ENCODE measurements around the gene SLC7A4.
A peak's percentile ranks its signal among the peaks of the same experiment; 100 is the strongest.
"Not testable (repeated sequence)": the region's sequence is repeated elsewhere in the genome, so short reads cannot be mapped to it uniquely, and the experiment has no call there.

The SLC7A4 gene

DNA sequence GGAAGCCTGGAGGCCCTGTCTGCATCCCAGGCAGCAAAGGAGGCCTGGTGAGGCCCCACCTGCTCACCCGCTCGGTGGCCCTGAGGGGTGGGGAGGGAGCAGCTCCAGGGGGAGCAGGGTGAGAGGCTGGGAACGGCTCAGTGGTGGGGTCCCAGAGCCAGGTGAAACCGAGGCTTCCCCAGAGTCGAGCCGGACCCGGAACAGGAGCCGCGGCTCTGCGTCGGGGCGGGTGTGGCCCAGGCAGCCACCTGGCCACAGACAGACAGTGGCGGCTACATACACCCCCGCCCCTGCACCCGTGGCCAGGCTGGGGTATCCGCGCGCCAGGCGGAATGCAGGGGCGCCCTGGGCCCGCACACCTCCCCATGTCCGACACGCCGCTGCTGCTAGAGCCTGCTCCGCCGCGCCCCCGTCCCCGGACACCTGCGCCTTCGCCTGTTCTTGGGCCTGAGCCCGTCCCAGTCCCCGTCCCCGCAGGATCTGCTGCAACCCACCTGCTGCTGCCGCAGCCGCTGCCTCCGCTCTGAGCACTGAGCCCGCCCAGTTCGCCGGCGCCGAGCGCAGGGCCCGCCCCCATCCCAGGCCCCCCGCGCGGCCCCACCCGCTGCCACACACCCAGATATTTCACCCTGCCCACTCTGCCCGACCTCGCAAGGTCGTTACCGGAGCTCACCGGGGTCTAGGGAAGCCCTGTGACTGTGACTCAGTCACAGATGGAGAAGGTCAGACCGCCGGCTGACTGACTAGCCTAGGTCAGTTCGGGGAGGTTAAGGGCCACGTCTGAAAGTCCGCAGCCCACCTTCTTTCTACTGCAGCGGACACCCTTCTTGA, at the start of gene SLC7A4:
Gene SLC7A4, minus strand, starts transcription at position 525 of the 831 bp plus-strand sequence. CDS start 749 bp downstream, outside the sequence.
- DNase-seq = peak; percentile 17

- DNase-seq = no peak
These were observed 48.2 kb upstream of the SLC7A4 start for GRCh38 chr22:21080435-21081137.

- DNase-seq = no peak
These were observed 47.1 kb upstream of the SLC7A4 start for GRCh38 chr22:21079493-21079892.

- no peak for DNase-seq
These were observed 46.6 kb upstream of the SLC7A4 start for GRCh38 chr22:21078916-21079315.

DNA sequence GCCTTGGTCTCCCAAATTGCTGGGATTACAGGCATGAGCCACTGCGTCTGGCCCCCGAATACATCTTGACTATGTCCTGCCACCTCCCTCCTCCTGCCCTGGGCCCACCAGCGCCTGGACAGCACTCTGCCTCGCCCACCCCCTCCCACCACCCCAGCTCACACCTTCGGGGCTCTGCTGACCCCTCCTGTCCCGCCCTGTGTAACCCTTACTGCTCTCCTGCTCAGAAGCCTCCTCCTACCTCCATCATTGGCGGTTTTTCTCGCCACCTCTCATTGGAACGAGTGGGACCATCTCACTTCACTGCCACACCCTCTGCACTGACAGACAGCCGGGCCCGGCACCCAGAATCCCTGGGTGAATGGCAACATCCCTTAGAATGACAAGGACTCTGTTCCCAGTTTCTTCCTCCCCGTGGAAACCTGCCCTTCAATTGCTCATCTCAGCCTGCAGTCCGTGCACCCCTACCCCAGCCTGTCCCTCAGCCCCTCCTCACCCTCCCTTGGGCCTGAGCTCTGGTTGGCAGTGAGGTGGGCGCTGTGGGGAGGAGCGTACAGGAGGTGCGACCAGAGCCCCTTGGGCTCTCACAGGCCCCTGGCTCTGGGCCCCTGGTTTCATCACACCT, 45.6 kb upstream of the SLC7A4 start:
- DNase-seq = no peak

GRCh38 chr22:21076912-21077625, 44.7 kb upstream of the SLC7A4 start:
- DNase-seq = no peak

DNA sequence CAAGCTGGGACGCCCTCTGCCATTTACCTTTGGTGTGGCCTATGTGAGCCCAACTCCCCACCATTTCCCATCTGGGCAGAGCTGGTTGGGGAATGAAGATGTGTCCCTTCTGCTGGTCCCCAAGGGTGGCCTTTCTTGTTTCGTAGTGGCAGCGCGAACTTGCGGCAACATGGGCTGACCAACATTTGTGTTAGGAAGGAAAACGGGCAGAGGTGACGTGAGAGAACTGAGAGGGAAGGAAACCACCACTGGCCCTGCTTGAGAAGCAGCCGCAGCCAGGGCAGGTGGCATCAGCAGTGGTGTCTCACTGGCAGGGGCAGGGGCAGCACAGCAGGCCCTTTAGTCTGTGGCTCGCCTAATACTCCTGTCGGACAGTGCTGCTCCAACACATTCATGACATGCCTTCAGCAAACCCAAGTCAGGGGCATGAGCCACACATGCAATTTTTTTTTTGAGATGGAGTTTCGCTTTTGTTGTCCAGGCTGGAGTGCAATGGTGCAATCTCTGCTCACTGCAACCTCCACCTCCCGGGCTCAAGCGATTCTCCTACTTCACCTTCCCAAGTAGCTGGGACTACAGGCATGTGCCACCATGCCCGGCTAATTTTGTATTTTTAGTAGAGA, 43.3 kb upstream of the SLC7A4 start:
- no peak for DNase-seq

DNA sequence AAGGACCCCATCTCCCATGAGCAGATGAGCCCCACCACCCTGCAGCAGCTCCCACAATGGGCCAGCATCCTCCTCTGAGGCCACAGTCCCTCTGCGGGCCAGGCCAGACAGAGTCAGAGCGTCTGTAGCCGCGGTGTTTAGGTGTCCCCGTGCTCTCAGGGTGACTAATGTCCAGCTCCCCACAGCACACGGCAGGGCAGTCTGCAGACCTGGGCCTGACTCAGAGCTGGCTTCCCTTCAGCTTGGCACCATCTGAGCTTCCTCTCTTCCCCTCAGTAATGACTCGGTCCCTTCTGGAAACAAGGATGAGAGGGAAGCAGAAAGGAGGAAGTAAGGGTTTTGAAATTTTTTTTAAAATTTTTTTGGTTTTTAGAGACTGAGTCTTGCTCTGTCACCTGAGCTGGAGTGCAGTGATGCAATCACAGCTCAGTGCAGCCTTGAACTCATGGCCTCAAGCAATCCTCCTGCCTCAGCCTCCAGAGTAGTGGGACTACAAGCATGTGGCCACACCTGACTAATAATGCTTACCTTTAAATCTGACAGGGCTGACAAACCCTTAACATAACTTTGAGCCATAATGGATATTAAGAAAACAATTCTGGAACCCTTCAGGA, 41.8 kb upstream of the SLC7A4 start:
- DNase-seq = no peak

DNA sequence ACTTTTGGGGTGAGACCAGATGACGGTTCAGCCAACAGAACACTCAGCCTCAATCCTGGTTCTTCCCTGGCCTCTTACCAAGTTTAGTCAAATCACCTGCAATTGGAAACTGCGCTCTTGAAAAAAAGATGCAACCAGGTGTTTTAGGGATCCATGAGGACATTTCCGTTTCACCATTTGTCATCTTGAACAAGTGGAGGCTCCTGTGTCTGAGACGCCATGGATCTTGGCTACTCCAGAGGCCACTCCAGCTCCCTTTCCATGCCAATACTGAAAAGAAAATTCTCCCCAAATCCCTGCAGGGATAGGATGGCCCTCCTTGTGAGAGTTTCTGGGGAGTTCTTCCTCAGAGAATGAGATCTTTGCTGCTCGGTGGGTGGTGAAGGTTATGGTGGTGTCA, 41.1 kb upstream of the SLC7A4 start:
- no peak for DNase-seq

- DNase-seq = no peak
These were observed 40.7 kb upstream of the SLC7A4 start for GRCh38 chr22:21073023-21073422.

DNA sequence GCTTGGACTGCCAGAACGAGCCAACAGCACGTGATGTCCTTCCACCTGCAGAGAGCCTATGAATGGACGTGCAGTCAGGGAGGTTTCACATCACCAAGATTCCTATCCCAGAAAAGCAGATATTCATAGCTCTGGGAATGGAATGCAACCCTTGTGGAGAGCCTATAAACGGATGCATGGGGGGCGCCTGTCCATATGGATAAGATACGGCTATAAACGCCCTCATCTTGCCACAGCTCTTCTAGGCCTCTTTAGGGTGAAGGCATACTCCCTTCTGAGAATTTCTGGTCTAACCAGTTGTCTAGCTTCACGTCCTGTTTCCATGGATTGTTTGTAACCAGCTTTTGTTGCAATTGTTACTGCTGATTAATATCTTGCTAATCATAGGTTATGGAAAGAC, 39.4 kb upstream of the SLC7A4 start:
- DNase-seq = not testable (repeated sequence)

GRCh38 chr22:21070690-21071615, 38.6 kb upstream of the SLC7A4 start:
- no peak for DNase-seq

DNA sequence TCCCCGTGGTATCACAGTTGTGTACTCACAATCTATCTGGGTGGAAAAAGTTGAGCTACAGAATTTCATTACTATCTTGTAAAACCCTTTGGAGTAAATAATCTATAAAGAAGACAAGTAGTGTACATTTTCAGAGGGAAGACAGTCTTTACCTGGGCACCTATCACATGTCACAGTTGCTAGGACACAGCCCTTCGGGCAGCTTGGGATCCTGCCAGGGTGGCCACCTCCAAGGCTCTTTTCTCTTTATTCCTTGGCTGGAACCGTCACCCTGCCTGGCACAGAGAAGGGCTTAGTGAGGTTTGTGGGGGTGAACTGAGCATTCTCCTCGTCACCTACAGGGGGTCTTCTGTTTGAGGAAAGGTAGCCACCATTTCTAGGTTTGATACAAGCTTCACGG, 37.0 kb upstream of the SLC7A4 start:
- DNase-seq = no peak

DNA sequence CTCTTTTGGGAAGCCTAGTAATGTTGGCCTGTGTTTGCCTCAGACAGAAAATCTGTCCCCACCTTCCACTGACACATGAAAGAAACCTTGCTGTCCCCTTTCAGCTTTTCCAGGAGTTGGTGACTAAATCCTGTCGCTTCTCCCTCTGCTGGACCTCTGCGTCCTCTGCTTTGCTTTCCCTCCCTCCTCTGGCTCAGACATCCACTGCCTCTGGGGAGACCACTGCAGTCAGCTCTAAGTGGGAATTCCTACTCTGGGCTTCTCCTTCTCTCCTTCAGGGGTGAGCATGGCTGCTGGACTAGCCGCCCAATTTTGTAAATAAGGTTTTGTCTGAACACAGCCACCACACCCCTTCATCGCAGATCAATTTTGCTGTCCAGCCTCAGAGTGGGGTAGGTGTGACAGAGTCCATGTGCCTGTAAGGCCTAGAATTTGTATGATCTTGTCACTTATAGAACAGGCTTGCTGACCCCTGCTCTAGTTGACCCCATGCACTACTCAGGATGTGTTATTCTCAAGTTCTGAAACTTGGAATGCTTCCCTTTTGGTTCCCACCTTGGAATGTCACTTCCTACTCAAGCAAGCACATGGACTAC, 36.4 kb upstream of the SLC7A4 start:
- no peak for DNase-seq

DNA sequence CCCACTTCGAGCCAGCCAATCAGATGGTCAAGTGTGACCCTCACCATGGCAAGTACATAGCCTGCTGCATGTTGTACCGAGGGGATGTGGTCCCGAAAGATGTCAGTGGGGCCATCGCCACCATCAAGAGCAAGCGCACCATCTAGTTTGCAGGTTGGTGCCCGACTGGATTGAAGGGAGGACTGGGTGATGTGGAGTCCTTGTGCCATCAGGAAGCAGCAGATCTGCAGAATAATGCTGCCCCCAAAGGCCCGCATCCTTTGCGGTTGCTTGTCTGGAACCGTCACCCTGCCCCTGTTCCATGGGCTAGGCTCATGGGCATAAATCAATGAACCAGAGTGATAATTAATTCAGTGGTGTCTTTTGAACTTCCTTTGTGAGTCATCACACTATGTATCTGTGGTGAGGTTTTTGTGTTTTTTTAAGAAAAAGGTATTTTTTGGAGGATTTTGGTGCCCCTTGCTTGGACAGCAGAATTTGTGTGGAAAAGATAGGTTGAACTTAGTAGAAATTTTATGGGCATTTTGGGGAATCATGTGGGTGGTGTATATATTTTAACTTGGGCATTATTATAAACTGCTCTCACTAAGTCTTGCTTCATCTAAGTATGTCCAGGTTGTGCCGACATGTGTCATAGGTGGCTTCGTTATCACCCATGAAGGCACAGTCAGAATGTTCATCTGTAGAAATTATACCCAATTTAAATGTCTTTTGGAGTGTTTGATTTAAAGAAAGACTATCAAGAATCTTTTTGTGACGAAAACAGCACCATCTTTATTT, 35.7 kb upstream of the SLC7A4 start:
- no peak for DNase-seq

- DNase-seq = no peak
These were observed 34.9 kb upstream of the SLC7A4 start for GRCh38 chr22:21067075-21067900.

- no peak for DNase-seq
These were observed 32.8 kb upstream of the SLC7A4 start for GRCh38 chr22:21064917-21065864.

DNA sequence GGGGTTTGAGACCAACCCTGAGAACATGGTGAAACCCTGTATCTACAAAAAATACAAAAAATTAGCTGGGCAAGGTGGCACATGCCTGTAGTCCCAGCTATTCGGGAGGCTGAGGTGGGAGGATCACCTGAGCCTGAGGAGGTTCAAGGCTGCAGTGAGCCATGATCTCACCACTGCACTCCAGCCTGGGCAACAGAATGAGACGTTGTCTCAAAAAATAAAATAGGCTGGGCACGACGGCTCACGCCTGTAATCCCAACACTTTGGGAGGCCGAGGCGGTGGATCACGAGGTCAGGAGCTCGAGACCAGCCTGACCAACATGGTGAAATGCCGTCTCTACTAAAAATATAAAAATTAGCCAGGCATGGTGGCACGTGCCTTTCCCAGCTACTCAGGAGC, 32.1 kb upstream of the SLC7A4 start:
- not testable (repeated sequence) for DNase-seq
